DND-41 (cell line): Measurements from ENCODE around the gene CCDC116.
"Not testable (repeated sequence)": the region's sequence is repeated elsewhere in the genome, so short reads cannot be mapped to it uniquely, and the experiment has no call there.

Experiments
- ATAC-seq: fragments of 200-7000 bp; cut with Tn5 transposase; 3 replicates; pipeline ENCODE4 v1.9.1; 2021; ENCODE audit warnings: low read depth; ENCODE audit not compliant: insufficient read depth
- DNase-seq: peaks from one replicate; pipeline ENCODE4 v3.0.0-alpha.2; 2020
- H2AFZ ChIP-seq: 2 replicates; pipeline ENCODE4 v1.6.0; 2012; ENCODE audit warnings: low read depth, low read length
- H3K27ac ChIP-seq: 2 replicates; pipeline ENCODE4 v1.5.1; 2012; ENCODE audit warnings: low read length, inconsistent platforms
- H3K27me3 ChIP-seq: fragments of 200-600 bp; sonication (generic); 2 replicates; pipeline ENCODE4 v1.6.0; 2012; ENCODE audit warnings: low read length, mild to moderate bottlenecking, inconsistent platforms; ENCODE audit not compliant: insufficient read depth, poor library complexity
- H3K36me3 ChIP-seq: 2 replicates; pipeline ENCODE4 v1.5.1; 2012; ENCODE audit warnings: low read length, inconsistent platforms; ENCODE audit not compliant: insufficient read depth
- H3K4me1 ChIP-seq: 2 replicates; pipeline ENCODE4 v1.5.1; 2012; ENCODE audit warnings: mild to moderate bottlenecking, low read length; ENCODE audit not compliant: insufficient read depth
- H3K4me2 ChIP-seq: 2 replicates; pipeline ENCODE4 v1.6.0; 2012; ENCODE audit warnings: mild to moderate bottlenecking, moderate library complexity, low read length, inconsistent platforms; ENCODE audit not compliant: insufficient read depth
- H3K4me3 ChIP-seq, 2 experiments: fragments of 200-600 bp in 1 of 2; shearing (Covaris generic) in 1 of 2; 2 replicates each; pipeline ENCODE4 v1.5.1; 2012 to 2016; ENCODE audit warnings: inconsistent platforms in 2 of 2, low read length in 2 of 2, mild to moderate bottlenecking in 2 of 2, low read depth in 1 of 2, moderate library complexity in 1 of 2
- H3K79me2 ChIP-seq: 2 replicates; pipeline ENCODE4 v1.6.0; 2012; ENCODE audit warnings: low read length, inconsistent platforms; ENCODE audit not compliant: insufficient read depth
- H3K9ac ChIP-seq: 2 replicates; pipeline ENCODE4 v1.6.0; 2012; ENCODE audit warnings: low read depth, mild to moderate bottlenecking, inconsistent platforms, low read length, moderate library complexity
- H3K9me3 ChIP-seq: 2 replicates; pipeline ENCODE4 v1.5.1; 2012; ENCODE audit warnings: low read length, moderate library complexity, mild to moderate bottlenecking, inconsistent platforms; ENCODE audit not compliant: insufficient read depth, severe bottlenecking
- H4K20me1 ChIP-seq: 2 replicates; pipeline ENCODE4 v1.6.0; 2012; ENCODE audit warnings: low read length; ENCODE audit not compliant: insufficient read depth
- CTCF ChIP-seq: IDR thresholded peaks from 2 replicates; pipeline ENCODE4 v1.5.1; 2012; ENCODE audit warnings: borderline replicate concordance, low read length, moderate library complexity, mild to moderate bottlenecking; ENCODE audit not compliant: poor library complexity, severe bottlenecking; ENCODE audit errors: extremely low read depth
- EZH2 ChIP-seq: IDR thresholded peaks from 3 replicates; pipeline ENCODE4 v1.6.1; 2012; ENCODE audit warnings: borderline replicate concordance, low read depth, mild to moderate bottlenecking, moderate library complexity, low read length, inconsistent platforms; ENCODE audit not compliant: severe bottlenecking

Gene CCDC116

GRCh38 chr22:21602579-21602978 lies 30.0 kb upstream of the CCDC116 start:
- Histone ChIP-seq H3K36me3 (peaks cover 47% of the 10 kb centered on the region), H3K9me3 (no peaks in the 10 kb centered on the region), H3K9ac (no peak overlapping the region), H3K27me3 (no peaks in the 10 kb centered on the region), H3K27ac (no peak overlapping the region), H2AFZ (no peak overlapping the region), H3K4me2 (no peak overlapping the region), H4K20me1 (peaks cover 82% of the 10 kb centered on the region), H3K79me2 (peaks cover 97% of the 10 kb centered on the region), H3K4me1 (no peaks in the 10 kb centered on the region), H3K4me3 (no peak overlapping the region)
- ATAC-seq (no peak), DNase-seq (no peak)
- no peak for TF ChIP-seq CTCF
- TF ChIP-seq EZH2: no peak

- peaks cover 97% of the 10 kb centered on the region for H3K79me2 ChIP-seq
- H2AFZ ChIP-seq: no peak overlapping the region
- ATAC-seq (no peak), DNase-seq (no peak)
- H4K20me1 ChIP-seq: peaks cover 81% of the 10 kb centered on the region
- no peaks in the 10 kb centered on the region for H3K27me3 ChIP-seq
- no peak overlapping the region for H3K9ac ChIP-seq
- H3K36me3 ChIP-seq: peaks cover 50% of the 10 kb centered on the region
- no peaks in the 10 kb centered on the region for H3K4me1 ChIP-seq
- H3K27ac ChIP-seq: no peak overlapping the region
- TF ChIP-seq CTCF: no peak
- TF ChIP-seq EZH2: no peak
- H3K4me2 ChIP-seq: no peak overlapping the region
- no peaks in the 10 kb centered on the region for H3K9me3 ChIP-seq
- no peak overlapping the region for H3K4me3 ChIP-seq
Observed at GRCh38 chr22:21603973-21604372, 28.6 kb upstream of the CCDC116 start.

GRCh38 chr22:21605887-21606564 lies 26.5 kb upstream of the CCDC116 start:
- H3K9me3 ChIP-seq: no peaks in the 10 kb centered on the region
- ATAC-seq (no peak), DNase-seq (no peak)
- TF ChIP-seq CTCF: no peak
- TF ChIP-seq EZH2: no peak
- no peaks in the 10 kb centered on the region for H3K4me1 ChIP-seq
- H2AFZ ChIP-seq: no peak overlapping the region
- no peak overlapping the region for H3K27ac ChIP-seq
- H3K4me3 ChIP-seq: no peak overlapping the region
- H3K27me3 ChIP-seq: no peaks in the 10 kb centered on the region
- H4K20me1 ChIP-seq: peaks cover 80% of the 10 kb centered on the region
- H3K36me3 ChIP-seq: peaks cover 62% of the 10 kb centered on the region
- no peak overlapping the region for H3K9ac ChIP-seq
- H3K79me2 ChIP-seq: peaks cover 97% of the 10 kb centered on the region
- H3K4me2 ChIP-seq: no peak overlapping the region

- Histone ChIP-seq H3K9me3 (no peaks in the 10 kb centered on the region), H3K9ac (no peak overlapping the region), H3K36me3 (peaks cover 69% of the 10 kb centered on the region), H2AFZ (no peak overlapping the region), H3K27ac (no peak overlapping the region), H3K27me3 (no peaks in the 10 kb centered on the region), H3K79me2 (peaks cover 98% of the 10 kb centered on the region), H3K4me1 (no peaks in the 10 kb centered on the region), H3K4me3 (no peak overlapping the region), H4K20me1 (peaks cover 80% of the 10 kb centered on the region), H3K4me2 (no peak overlapping the region)
- ATAC-seq: no peak
- TF ChIP-seq CTCF: no peak
- TF ChIP-seq EZH2: no peak
- no peak for DNase-seq
Observed at GRCh38 chr22:21606775-21607174, 25.8 kb upstream of the CCDC116 start.

GRCh38 chr22:21609556-21610157 lies 22.9 kb upstream of the CCDC116 start:
- H3K27ac ChIP-seq, H2AFZ ChIP-seq, H3K4me3 ChIP-seq, H3K4me2 ChIP-seq, H3K9me3 ChIP-seq, H3K4me1 ChIP-seq, H3K27me3 ChIP-seq, H3K9ac ChIP-seq, DNase-seq, ATAC-seq: not testable (repeated sequence)
- Histone ChIP-seq H3K79me2 (peaks cover 96% of the 10 kb centered on the region), H3K36me3 (peaks cover 81% of the 10 kb centered on the region), H4K20me1 (peaks cover 84% of the 10 kb centered on the region)
